GM18519 (cell line): ENCODE results near the gene NPBWR2.

Experiments
- ATAC-seq: cut with Tn5 transposase; IDR thresholded peaks from one replicate; pipeline ENCODE4 v1.9.1; 2021; ENCODE audit warnings: mild to moderate bottlenecking, moderate library complexity; ENCODE audit not compliant: unreplicated experiment, low FRiP score

Gene NPBWR2

DNA sequence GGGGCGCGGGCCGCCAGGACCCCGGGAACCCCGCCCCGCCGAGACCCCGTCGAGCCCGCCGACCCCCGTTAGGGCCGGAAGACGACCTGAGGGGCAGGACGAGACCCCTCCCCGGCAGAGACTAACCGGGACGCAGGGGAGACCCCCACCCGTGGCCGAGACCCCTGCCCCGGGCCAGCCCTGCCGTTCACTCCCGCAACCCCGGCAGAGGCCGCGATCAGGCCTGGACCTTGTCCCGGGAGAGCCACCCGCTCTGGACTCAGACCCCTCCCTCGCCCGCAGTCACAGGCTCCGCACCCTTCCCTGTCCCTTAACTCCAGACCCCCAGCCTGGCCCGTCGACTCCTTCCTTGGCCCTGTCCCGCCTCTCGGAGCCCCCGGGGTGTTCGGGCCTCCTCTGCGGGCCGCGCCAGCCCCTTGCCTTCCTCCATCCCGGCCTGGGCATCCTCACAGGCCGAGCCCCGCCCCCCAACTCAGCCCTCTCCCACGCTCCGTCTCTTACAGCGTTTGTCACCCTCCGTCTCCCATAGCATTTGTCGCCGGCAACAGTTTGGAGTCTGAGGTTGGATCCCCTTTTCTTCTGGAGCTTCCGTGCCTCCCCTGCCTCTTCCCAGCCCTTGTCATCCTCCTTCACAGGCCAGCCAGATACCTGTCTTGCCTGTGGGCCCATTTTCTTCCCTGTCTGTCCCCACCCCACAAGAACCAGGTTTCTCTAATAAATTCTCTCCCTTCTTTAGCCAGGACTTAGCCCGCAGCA lies 43.8 kb downstream of the NPBWR2 start:
- no peak for ATAC-seq

DNA sequence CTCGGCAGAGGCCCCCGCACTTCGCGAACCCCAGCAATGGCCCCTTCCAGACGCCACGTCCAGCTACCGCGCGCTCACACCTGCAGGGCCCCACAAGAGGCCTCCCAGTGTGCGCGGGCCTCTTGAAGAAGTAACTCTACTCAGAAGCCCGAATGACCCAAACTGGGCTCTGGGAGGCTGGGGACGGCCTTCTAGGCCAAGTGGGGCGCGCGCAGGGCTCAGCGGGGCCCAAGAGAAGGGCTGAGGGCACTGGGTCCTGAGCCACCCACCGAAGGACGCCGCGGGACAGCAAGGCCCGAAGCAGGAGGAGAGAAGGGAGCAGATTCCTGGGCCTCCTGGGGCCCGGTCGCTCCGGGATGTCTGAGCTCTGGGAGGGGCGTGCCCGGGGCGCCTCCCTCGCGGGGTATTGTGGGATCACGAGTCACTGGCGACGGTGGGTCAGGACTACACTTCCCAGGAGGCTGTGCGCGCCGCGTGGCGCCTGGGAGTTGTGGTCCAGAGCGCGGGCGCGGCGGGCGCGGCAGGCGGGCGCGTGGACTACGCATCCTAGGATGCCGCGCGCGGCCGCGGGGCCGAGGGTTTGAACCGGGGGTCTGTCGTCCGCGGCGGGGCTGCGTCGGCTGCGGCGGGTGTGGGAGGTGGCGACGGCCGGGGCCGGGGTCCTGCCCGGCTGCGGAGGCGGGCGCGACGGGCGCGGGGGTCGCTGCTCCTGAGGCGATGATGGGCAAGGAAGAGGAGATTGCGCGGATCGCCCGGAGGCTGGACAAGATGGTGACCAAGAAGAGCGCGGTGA lies 44.6 kb downstream of the NPBWR2 start, which contains the start of gene TCEA2:
Gene TCEA2, plus strand, starts transcription at position 603 of the 793 bp plus-strand sequence. Its CDS starts 115 bp downstream, at position 718.
- ATAC-seq, result no peak

DNA sequence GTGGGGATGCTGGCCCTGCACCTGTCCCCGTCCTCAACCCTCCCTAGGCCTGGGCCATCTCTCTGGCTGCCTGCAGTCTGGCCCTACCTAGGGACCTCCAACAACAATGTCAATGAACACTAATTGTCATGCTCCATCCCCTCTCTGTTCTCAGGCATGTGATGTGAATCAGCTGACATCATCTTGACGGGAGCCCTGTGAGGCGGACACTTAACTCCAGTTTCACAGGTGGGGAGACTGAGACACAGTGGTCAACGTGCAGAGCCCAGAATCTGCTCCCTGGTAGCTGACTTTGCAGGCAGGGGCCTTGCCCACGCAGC lies 45.1 kb downstream of the NPBWR2 start:
- no peak for ATAC-seq

DNA sequence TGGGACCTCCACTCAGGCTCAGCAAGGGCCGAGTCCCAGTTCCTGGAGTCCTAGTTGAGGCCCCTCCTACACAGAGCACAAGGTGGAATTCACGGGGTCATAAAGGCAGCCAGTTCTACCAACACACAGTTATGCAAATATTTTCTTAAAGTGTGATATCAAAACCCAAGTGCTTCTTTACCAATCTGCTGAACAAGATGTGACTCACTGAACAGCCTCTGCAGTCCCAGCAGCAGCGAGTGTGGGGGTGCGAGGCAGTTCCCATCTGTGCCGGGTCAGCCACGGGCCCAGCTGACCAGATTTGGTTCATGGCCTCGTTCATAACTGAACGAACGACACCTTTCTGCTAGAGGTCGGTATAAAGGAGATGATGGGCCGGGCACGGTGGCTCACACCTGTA lies 48.8 kb downstream of the NPBWR2 start:
- no peak for ATAC-seq

DNA sequence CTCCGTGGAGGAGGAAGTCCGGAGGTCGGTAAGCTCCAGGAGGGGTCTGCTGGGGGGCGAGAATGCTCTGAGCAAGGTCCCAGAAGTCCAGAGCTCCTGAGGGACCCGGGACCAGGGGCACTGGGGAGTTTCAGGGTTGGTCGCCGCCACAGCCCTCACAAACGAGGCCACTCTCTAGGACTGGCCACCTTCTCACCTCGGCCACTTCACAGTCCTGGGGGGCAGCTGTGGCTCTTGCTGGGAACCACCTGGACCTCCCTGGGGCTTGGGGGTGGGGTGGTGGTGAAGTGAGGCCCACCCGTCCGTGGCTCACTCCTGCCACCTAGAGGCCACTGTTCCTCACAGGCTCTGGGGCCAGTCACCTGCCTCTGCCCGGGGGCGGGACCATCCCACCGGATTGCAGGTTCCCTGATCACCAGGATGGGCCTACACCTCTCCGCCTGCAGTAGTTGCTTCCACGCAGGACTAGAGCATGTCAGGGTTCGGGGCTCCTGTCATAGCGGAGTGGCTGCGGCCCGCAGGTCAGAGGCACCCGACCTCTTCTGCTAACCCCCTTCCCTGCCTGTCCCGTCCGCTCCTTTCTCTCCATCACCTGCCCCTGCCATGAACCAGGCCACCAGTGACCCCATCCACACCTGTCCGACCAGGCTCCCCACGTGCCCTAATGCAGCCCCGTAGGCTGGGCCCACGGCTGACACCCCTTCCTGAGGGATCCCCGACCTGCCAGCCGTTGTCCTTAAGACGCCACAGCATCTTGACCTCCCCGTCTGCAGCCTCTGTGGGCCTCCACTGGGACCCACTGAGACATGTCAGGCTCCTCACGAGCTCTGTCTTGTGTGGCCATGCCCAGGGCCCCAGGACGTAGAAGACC lies 49.5 kb downstream of the NPBWR2 start:
- no peak for ATAC-seq

DNA sequence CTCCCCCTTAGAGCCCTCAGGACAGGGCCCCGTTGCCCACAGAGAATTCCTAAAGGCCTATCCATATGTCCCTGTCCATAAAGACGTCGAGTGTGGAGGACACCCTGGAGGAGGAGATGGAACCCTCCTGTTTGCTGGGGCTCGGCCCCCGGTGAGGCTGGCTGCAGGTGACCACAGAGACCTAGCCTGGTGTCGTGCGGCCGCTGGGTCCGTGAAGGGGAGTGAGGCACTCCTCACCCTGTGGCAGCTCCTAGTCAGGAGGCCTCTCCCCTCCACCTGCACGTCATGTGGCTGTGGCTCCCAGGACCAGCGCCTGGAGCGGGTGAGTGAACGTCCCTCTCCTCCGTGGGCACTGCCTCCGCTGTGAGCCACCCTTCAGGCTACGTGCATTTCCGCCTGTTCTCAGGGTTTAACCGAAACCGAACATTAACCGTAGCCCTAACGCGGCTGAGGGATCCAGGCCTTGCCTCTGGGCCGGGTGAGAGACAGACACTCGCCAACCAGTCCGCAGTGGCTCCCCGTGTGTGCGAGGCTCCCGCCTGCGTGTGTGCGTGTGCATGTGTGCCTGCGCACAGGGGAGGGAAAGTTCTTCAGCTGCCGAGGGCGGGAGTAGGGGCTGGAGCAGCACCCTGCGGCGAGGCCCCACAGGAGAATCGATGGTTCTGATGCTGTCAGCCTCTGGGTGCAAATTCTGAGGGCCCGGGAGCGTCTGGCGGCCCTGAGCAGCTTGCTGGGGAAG lies 50.3 kb downstream of the NPBWR2 start:
- no peak for ATAC-seq

DNA sequence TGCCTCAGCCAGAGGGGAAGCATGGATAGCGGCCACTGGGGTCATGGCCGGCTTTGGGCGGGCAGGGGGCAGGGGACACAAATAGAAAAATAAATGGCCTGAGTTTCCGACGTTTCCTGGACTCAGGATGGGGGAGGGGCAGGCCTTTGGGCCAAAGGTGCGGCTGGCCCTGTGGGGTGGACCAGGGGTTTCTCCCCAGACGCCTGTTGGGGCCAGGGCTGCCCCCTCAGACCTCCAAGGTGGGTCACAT lies 50.8 kb downstream of the NPBWR2 start:
- ATAC-seq, result no peak

DNA sequence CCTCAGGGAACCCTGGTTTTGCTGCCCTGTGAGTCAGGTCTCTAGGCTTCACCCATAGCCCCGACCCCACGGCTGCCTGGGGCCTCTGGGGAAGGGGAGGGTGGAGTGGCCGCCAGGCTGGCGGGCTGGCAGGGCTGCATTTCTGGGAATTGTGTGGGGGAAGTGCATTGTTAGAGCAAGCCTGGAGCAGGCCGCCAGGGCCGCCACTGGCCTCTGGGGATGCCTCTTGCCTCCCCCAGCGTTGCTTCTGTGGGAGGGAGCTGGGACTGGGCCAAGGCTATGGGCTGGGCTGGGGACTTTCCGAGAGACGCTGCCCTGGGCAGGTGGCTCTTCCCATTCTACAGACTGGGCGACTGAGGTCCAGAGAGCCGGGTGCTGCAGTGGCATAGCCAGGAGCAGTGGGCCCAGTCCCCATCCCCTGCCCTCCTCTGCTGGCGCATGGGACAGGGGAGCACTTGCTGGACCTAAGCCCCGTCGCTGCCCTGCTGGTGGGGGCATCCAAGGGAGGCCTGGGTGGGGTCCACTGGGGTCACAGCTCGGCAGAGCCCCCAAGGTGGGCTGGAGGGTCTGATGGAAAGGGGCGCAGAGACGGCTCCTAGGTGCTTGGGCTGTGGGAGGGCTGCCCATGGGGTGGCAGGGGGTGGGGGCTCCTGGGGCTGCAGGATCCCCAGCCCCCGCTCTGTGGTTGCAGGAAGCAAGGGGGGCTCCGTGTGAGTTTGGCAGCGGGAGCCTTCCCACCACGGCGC lies 51.3 kb downstream of the NPBWR2 start:
- no peak for ATAC-seq

DNA sequence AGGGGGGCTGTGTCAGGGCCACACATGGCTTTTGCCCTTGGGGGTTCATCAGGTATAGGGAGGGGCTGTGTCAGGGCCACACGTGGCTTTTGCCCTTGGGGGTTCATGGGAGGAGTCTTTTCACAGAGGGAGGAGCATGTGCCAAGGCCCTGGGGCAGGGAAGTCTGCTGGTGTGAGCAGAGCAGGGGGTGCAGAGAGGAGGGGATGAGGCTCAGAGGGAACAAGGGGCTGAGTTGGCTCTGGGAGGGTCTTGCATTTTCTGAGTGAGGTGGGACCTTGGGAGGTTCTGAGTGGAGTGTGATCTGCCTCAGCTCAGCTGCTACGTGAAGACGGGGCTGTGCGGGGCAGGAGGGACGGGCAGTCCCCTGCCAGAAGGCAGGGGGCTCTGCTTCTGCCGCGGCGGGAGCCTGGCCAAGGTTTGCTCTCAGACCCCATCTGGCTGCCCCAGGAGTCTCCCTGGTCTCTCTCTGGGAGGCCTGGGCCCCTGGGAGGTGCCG lies 51.9 kb downstream of the NPBWR2 start:
- no peak for ATAC-seq

DNA sequence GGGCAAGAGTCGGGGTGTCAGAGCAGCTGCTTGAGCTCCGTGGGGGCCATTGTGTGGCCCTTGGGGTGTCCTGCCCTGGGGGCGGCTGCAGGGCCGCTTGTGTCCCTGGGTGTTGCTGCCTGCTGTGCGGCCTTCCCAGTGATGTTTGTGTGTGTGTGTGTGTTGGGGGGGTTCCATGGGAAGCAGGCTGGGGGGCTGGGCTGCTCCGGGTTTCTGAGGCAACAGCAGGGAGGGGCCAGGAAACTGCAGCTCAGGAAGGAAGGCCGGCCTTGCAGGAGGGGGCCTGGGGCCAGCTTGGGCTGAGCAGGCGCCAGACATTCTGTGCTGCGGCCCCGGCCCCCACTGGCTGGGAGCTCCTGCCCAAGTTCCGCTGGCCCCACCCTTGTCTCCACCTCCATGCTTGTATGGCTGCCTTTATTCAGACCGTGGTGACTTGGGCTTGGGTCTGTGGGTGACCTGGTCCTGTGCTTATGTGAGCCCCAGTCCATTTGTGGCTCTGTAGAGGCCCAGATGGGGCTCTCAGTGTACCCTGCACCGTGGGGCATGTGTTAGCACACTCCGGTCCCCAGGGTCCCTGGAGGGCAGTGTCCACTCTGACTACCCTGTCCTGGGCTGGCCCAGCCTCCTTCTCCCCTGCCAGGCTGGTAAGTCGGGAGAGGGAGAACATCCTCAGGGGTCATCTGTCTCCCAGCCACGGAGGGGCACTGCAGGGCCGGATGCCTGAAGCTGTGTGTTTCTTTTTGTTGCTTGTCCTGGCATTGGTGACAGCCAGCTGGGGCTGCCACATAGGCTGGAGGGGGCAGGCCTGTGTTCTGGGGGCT lies 53.3 kb downstream of the NPBWR2 start:
- no peak for ATAC-seq
